BJ (cell line): ENCODE data around the gene PDHB. TPM values are rescaled to one million over a fixed set of nuclear protein-coding genes. Genes with fewer than 3 reads are reported as not detected.

Experiments used
- CTCF ChIA-PET: fragments of 350-600 bp; formaldehyde crosslinking; extraction: SDS; loops from one replicate; lab custom pipeline; 2021; ENCODE audit warnings: antibody characterized with exemption, inconsistent platforms; lab: Yijun Ruan, JAX
- POLR2A ChIA-PET: fragments of 300-600 bp; sonication (Branson Sonifier 250); formaldehyde crosslinking; extraction: SDS; loops from one replicate; lab custom pipeline; 2021; ENCODE audit warnings: antibody characterized with exemption; lab: Charles Lee
- DNase-seq: peaks from one replicate; pipeline ENCODE4 v3.0.0-alpha.2; 2011; ENCODE audit warnings: low read depth
- H3K27me3 ChIP-seq: 2 replicates; pipeline ENCODE4 v1.6.0; 2011; ENCODE audit warnings: low read length; ENCODE audit not compliant: control insufficient read depth, insufficient read depth
- H3K36me3 ChIP-seq: 2 replicates; pipeline ENCODE4 v1.5.1; 2011; ENCODE audit warnings: low read length; ENCODE audit not compliant: control insufficient read depth, insufficient read depth
- H3K4me3 ChIP-seq: 2 replicates; pipeline ENCODE4 v1.5.1; 2011; ENCODE audit warnings: low read depth, mild to moderate bottlenecking, control low read depth, low read length
- polyA minus RNA-seq: library from RNA; depleted of rRNA, polyadenylated mRNA; stranded (reverse); fragments of >200 nt; gene quantifications from 2 replicates; pipeline ENCODE4 v1.2.3, GENCODE V29; 2011; rRNA and poly(A)+ RNA removed
- polyA plus RNA-seq: library from polyadenylated mRNA; depleted of rRNA; stranded (reverse); fragments of >200 nt; gene quantifications from 2 replicates; pipeline ENCODE4 v1.2.3, GENCODE V29; 2011; rRNA removed
- TF ChIP-seq, protein P1 (sequence below): IDR thresholded peaks from 2 replicates; pipeline ENCODE4 v1.5.1; 2011; ENCODE audit warnings: low read depth, mild to moderate bottlenecking, control low read depth, inconsistent platforms, low read length, moderate library complexity; ENCODE audit not compliant: insufficient read depth

The PDHB gene
- polyA plus RNA-seq (86.1 and 99.6 TPM in 2 replicates), polyA minus RNA-seq (28.5 and 32.1 TPM in 2 replicates)

DNA sequence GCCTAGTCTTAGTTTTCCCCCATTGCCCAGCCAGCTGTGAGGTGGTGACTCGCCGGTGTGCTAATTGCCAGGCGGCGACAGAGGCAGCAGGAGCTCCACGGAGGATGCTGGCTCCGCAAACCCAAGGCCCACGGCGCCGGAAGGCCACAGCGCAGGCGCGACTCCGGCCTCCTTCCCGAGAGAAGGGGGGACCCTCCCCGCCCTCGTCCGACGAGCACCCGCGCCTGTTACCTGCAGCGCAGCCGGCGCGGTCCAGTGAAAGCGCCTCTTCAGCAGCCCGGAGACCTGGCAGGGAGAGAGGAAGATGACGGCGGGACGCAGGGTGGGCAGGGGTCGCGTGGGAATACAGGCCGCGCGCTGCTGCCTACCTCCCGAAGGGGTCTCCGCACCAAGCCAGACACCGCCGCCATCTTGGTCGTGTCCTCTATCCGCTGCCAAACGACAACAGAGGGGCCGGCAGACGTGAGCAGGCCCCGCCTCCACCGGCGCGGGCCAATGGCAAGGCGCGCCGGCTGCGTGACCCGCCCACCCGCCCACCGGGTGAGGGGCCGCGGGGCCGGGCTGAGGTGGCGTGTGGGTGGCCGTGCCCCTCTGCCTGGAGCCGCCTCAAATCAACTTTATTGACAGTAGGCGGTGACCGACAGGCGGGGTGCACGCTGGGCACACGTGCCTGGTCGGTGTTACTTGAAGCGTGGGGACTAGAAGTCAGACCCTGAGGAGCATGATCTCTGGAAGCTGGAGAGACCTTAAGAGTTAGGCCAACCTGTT, at the start of gene PDHB:
PDHB (minus strand) TSS at position 433 of the 768 bp plus-strand sequence; CDS start at position 410, 23 bp downstream.
- H3K4me3 ChIP-seq = peak within 1 kb of the TSS; percentile 90
- TF ChIP-seq, protein P1, sequence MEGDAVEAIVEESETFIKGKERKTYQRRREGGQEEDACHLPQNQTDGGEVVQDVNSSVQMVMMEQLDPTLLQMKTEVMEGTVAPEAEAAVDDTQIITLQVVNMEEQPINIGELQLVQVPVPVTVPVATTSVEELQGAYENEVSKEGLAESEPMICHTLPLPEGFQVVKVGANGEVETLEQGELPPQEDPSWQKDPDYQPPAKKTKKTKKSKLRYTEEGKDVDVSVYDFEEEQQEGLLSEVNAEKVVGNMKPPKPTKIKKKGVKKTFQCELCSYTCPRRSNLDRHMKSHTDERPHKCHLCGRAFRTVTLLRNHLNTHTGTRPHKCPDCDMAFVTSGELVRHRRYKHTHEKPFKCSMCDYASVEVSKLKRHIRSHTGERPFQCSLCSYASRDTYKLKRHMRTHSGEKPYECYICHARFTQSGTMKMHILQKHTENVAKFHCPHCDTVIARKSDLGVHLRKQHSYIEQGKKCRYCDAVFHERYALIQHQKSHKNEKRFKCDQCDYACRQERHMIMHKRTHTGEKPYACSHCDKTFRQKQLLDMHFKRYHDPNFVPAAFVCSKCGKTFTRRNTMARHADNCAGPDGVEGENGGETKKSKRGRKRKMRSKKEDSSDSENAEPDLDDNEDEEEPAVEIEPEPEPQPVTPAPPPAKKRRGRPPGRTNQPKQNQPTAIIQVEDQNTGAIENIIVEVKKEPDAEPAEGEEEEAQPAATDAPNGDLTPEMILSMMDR = no peak
- H3K27me3 ChIP-seq = no peaks in the 10 kb centered on the region
- POLR2A ChIA-PET = no interaction called here
- peak; percentile 52 for DNase-seq
- CTCF ChIA-PET = interaction anchor here (0.7 to 2.1 kb wide), 4 partner anchors 9 to 100 kb away, joined by 3 to 6 read pairs (median 3); partner anchors contain the start of gene KCTD6
- H3K36me3 ChIP-seq = peaks cover 6% of the 10 kb centered on the region; the same call in 1 of the 2 replicates

GRCh38 chr3:58482917-58483636, 49.4 kb upstream of the PDHB start:
- Histone ChIP-seq H3K36me3 (no peaks in the 10 kb centered on the region), H3K4me3 (no peak overlapping the region), H3K27me3 (peaks cover 4% of the 10 kb centered on the region; the same call in 1 of the 2 replicates)
- POLR2A ChIA-PET = no interaction called here
- CTCF ChIA-PET = interaction anchor here (1.6 kb wide), 1 partner anchor 9 kb away, joined by 4 read pairs; the partner anchor contains the start of gene KCTD6
- no peak for DNase-seq
- TF ChIP-seq, protein P1 = no peak

GRCh38 chr3:58480309-58480708, 46.7 kb upstream of the PDHB start:
- ChIA-PET CTCF (interaction anchor here (0.7 kb wide), 1 partner anchor 23 kb away, joined by 3 read pairs; no protein-coding TSS in a partner anchor), POLR2A (no interaction called here)
- H3K36me3 ChIP-seq = no peaks in the 10 kb centered on the region
- no peak for DNase-seq
- TF ChIP-seq, protein P1 = no peak
- no peak overlapping the region for H3K4me3 ChIP-seq
- peaks cover 4% of the 10 kb centered on the region; the same call in 1 of the 2 replicates for H3K27me3 ChIP-seq

DNA sequence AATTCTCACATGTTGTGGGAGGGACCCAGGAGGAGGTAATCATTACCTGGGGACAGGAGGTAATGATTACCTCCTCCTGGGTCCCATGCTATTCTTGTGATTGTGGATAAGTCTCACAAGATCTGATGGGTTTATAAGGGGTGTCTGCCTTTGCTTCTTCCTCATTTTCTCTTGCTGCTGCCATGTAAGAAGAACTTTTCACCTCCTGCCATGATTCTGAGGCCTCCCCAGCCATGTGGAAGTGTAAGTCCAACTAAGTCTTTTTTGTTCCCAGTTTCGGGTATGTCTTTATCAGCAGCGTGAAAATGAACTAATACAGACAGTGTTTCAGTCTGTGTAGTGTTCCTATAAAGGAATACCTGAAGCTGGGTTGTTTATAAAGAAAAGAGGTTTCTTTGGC, 45.1 kb upstream of the PDHB start:
- ChIA-PET POLR2A (interaction anchor here (0.5 kb wide), 1 partner anchor 12 kb away, joined by 3 read pairs; no protein-coding TSS in a partner anchor), CTCF (interaction anchor here (1.1 kb wide), 1 partner anchor 9 kb away, joined by 3 read pairs; no protein-coding TSS in a partner anchor)
- Histone ChIP-seq H3K27me3 (peaks cover 4% of the 10 kb centered on the region; the same call in 1 of the 2 replicates), H3K4me3 (no peak overlapping the region), H3K36me3 (no peaks in the 10 kb centered on the region)
- TF ChIP-seq, protein P1 = no peak
- no peak for DNase-seq
